Tibial nerve (tissue), 4 donors: ENCODE results near the gene ZNF778. TPM values are rescaled to one million over a fixed set of nuclear protein-coding genes. Genes with fewer than 3 reads are reported as not detected.

ENCODE experiments used
- DNase-seq, 2 donors: peaks; one replicate each; pipeline ENCODE4 v3.0.0-alpha.2; 2019; ENCODE audit warnings: low spot score in 2 of 2
- H3K27ac ChIP-seq, 4 donors: fragments of 200-600 bp; sonication (generic) in 3 of 4; one replicate each; pipeline ENCODE4 v1.5.1; 2017 to 2019; ENCODE audit warnings: mild to moderate bottlenecking in 1 of 4
- H3K27me3 ChIP-seq, 2 donors: fragments of 200-600 bp; sonication (generic) in 1 of 2; one replicate each; pipeline versions ENCODE4 v1.5.1 to v1.6.0; 2017 to 2019
- H3K36me3 ChIP-seq, 3 donors: fragments of 200-600 bp; sonication (generic); one replicate each; pipeline ENCODE4 v1.5.1; 2018 to 2019
- H3K4me1 ChIP-seq, 4 donors: fragments of 200-600 bp; sonication (generic) in 3 of 4; one replicate each; pipeline ENCODE4 v1.5.1; 2017 to 2019
- H3K4me3 ChIP-seq, 4 donors: fragments of 200-600 bp; sonication (generic) in 3 of 4; one replicate each; pipeline ENCODE4 v1.5.1; 2017 to 2019; ENCODE audit warnings: mild to moderate bottlenecking in 1 of 4, moderate library complexity in 1 of 4
- H3K9me3 ChIP-seq, 4 donors: fragments of 200-600 bp; sonication (generic) in 3 of 4; one replicate each; pipeline ENCODE4 v1.5.1; 2017 to 2019
- CTCF ChIP-seq, 5 experiments: fragments of 200-600 bp in 3 of 5; fragments of 450-650 bp in 2 of 5; sonication (generic) in 3 of 5; IDR thresholded peaks; one replicate each; pipeline ENCODE4 v1.5.1; 2016 to 2019; ENCODE audit warnings: antibody characterized with exemption in 5 of 5, mild to moderate bottlenecking in 3 of 5, moderate library complexity in 2 of 5
- EP300 ChIP-seq, 2 donors: sonication (generic); formaldehyde crosslinking; IDR thresholded peaks; one replicate each; pipeline ENCODE4 v1.6.1; 2017; ENCODE audit warnings: antibody characterized with exemption in 2 of 2, mild to moderate bottlenecking in 1 of 2
- POLR2A ChIP-seq, 2 donors: fragments of 450-650 bp; IDR thresholded peaks; one replicate each; pipeline ENCODE4 v1.6.1; 2017; ENCODE audit warnings: antibody characterized with exemption in 2 of 2, mild to moderate bottlenecking in 2 of 2, moderate library complexity in 2 of 2
- WGBS, 2 donors: methylation state at CpG; one replicate each; pipeline ENCODE4 v1.1.5; 2018; 5-methylcytosine and 5-hydroxymethylcytosine counted together
- total RNA-seq, 4 donors: library from RNA; depleted of rRNA; stranded (reverse); fragments of >200 nt; gene quantifications; one replicate each; pipeline ENCODE4 v1.1.0, GENCODE V29; 2016

The ZNF778 gene
- total RNA-seq, 4 donors from 2014 or later: 11.2 to 26.0 (median 16.2) TPM

DNA sequence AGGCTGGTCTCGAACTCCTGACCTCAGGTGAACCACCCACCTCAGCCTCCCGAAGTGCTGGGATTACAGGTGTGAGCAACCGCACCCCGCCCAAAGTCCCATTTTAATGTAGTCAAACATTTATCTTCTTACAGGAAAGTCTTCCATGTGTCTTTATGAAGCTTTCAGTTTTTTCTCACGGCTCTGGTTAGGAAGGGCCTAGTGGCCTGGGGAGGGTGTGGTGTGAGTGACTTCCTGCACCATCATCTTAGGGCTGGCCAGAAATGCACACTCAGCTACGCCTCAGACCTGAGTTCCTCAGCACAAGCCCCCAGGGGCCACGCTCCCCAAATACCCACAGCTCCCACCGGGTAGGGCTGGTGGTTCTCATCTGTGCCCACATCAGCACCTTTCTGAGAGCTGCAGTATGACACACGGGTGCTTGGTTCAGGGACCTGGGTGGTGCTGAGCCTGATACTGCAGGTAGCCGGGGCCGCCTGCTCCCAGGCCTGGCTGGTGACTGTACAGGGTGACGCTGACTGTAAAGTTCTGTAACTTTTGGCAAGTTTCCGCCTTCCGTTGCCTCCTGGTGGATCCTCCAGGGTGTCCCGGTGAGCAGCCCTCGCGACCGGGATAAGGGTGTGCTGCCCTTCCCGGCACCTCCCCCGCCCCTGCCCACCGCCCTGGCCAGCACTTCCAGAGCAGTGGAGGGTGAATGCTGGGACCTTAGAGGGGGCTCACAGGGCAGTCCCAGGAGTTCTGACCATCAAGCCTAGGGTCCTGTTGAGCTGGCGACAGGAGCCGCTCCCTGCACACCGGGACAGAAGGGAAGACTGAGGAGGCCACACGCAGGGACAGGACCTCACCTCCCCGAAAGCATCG, 52.5 kb downstream of the ZNF778 start:
- no peak for TF ChIP-seq POLR2A (IDR thresholded peaks at IDR 0.05)
- no peak for TF ChIP-seq EP300 (IDR thresholded peaks at IDR 0.05)
- TF ChIP-seq CTCF (IDR thresholded peaks at IDR 0.05): no peak
- H3K27ac ChIP-seq: peak overlapping the region in 3 of 4 donors; percentile 9 to 37 (median 20)
- DNase-seq: no peak

GRCh38 chr16:89270666-89271345, 53.3 kb downstream of the ZNF778 start:
- H3K4me3 ChIP-seq: no peak overlapping the region
- H3K9me3 ChIP-seq: no peaks in the 10 kb centered on the region
- TF ChIP-seq POLR2A (IDR thresholded peaks at IDR 0.05) (no peak), CTCF (IDR thresholded peaks at IDR 0.05) (no peak), EP300 (IDR thresholded peaks at IDR 0.05) (no peak)
- 94 to 97% methylated on average over 26 to 30 of the region's 32 CpGs for WGBS, 2 donors
- peaks cover 10 to 92% (median 17%) of the 10 kb centered on the region in 3 donors for H3K36me3 ChIP-seq
- no peak overlapping the region for H3K27ac ChIP-seq
- no peak for DNase-seq
- H3K4me1 ChIP-seq: peaks cover 0 to 14% (median 0%) of the 10 kb centered on the region in 4 donors
- H3K27me3 ChIP-seq: no peaks in the 10 kb centered on the region

More for the DNA sequence above, 52.5 kb downstream of the ZNF778 start:
- H3K9me3 ChIP-seq: no peaks in the 10 kb centered on the region
- H3K36me3 ChIP-seq: peaks cover 10 to 92% (median 17%) of the 10 kb centered on the region in 3 donors
- H3K4me1 ChIP-seq: peaks cover 0 to 14% (median 0%) of the 10 kb centered on the region in 4 donors
- no peaks in the 10 kb centered on the region for H3K27me3 ChIP-seq
- WGBS, 2 donors: 93 to 95% methylated on average over 16 to 21 of the region's 27 CpGs
- no peak overlapping the region for H3K4me3 ChIP-seq

- H3K36me3 ChIP-seq: peaks cover 7 to 93% (median 17%) of the 10 kb centered on the region in 3 donors
- H3K27me3 ChIP-seq: no peaks in the 10 kb centered on the region
- no peaks in the 10 kb centered on the region for H3K9me3 ChIP-seq
- WGBS, 2 donors: 92 to 94% methylated on average over 6 of the region's 6 CpGs
- H3K27ac ChIP-seq: no peak overlapping the region
- H3K4me3 ChIP-seq: no peak overlapping the region
- TF ChIP-seq POLR2A (IDR thresholded peaks at IDR 0.05) (no peak), CTCF (IDR thresholded peaks at IDR 0.05) (no peak), EP300 (IDR thresholded peaks at IDR 0.05) (no peak)
- peaks cover 0 to 25% (median 0%) of the 10 kb centered on the region in 4 donors for H3K4me1 ChIP-seq
- DNase-seq: no peak
These were observed 55.1 kb downstream of the ZNF778 start for GRCh38 chr16:89272631-89273030.

DNA sequence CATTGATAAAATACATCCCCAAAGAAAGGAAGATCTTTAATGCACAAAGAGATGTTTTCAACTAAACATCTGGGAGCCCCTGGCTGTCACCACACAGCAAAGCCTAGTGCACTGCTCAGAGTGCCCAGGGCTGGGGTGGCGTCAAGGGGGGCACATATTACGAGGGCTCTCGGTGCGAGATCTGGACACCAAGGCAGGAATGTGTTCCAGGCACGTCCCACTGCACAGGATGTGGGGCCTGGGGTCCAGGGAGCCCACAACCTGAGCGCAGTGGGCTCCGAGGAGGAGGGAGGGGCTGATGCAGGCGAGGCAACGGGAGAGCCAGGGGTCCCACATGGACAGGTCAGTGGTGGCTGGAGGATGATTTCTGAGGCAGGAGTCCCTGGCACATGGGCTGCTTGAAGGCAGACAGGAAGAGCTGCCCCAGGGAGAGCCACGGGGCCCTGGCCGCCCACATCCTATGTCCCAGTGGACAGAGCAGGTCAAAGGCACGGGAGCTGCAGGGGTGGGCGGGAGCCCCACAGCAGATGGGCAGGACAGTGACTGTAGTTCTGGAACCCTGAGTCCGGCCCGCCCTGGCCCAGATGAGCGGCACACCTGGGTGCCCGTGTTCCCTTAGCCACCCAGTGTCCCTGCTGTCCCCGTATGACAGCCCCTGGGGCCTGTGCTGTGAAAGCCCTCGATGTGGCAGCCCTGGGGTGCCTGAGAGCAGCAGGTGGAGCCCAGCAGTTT, 56.4 kb downstream of the ZNF778 start:
- WGBS, 2 donors: 88 to 89% methylated on average over 13 to 19 of the region's 19 CpGs
- Histone ChIP-seq H3K27me3 (no peaks in the 10 kb centered on the region), H3K4me1 (peaks cover 0 to 29% (median 0%) of the 10 kb centered on the region in 4 donors), H3K9me3 (no peaks in the 10 kb centered on the region), H3K4me3 (no peak overlapping the region), H3K27ac (no peak overlapping the region), H3K36me3 (peaks cover 7 to 100% (median 20%) of the 10 kb centered on the region in 3 donors)
- no peak for DNase-seq
- TF ChIP-seq POLR2A (IDR thresholded peaks at IDR 0.05) (no peak), EP300 (IDR thresholded peaks at IDR 0.05) (no peak), CTCF (IDR thresholded peaks at IDR 0.05) (no peak)
